ENCODE data around the gene ARHGEF10L.

Gene ARHGEF10L

GRCh38 chr1:17582124-17582774, 42.8 kb downstream of the ARHGEF10L start:
- DNase-seq, result no peak
- Histone ChIP-seq H3K23ac (ENCODE audit: low read length in 2 of 2) (no peak overlapping the region), H2BK15ac (ENCODE audit: low read depth, poor library complexity, severe bottlenecking) (no peak overlapping the region), H2BK120ac (ENCODE audit: low read depth, low read length) (no peak overlapping the region), H3K4ac (ENCODE audit: low read depth in 1 of 2, low read length in 2 of 2) (no peak overlapping the region), H4K91ac (ENCODE audit: low read length) (peak overlapping the region; percentile 34), H3K9ac (ENCODE audit: low read length) (no peak overlapping the region), H3K27me3 (ENCODE audit: control insufficient read depth in 1 of 2, insufficient read depth in 1 of 2, low read length in 2 of 2) (no peaks in the 10 kb centered on the region), H2BK5ac (ENCODE audit: low read depth, low read length, poor library complexity, severe bottlenecking) (no peak overlapping the region), H2BK12ac (ENCODE audit: low read length in 2 of 2) (no peak overlapping the region), H3K4me1 (ENCODE audit: control insufficient read depth, insufficient read depth, low read depth, low read length) (peaks cover 46% of the 10 kb centered on the region), H3K4me3 (ENCODE audit: insufficient read depth in 1 of 2, low read depth in 1 of 2, low read length in 2 of 2) (no peak overlapping the region), H3K4me2 (ENCODE audit: low read length, poor library complexity, severe bottlenecking) (no peak overlapping the region), H4K8ac (ENCODE audit: low read length) (no peak overlapping the region), H3K9me3 (ENCODE audit: control insufficient read depth, low read length) (no peaks in the 10 kb centered on the region), H3K36me3 (ENCODE audit: control insufficient read depth in 1 of 2, insufficient read depth in 2 of 2, low read depth in 1 of 2, low read length in 2 of 2) (peaks cover 2 to 24% of the 10 kb centered on the region in 2 experiments), H3K27ac (ENCODE audit: low read length, poor library complexity, severe bottlenecking) (peak overlapping the region; percentile 48), H2AK5ac (ENCODE audit: low read length, severe bottlenecking) (peak overlapping the region; percentile 28), H3K14ac (ENCODE audit: low read length in 2 of 2) (no peak overlapping the region), H3K18ac (ENCODE audit: low read depth in 1 of 2, low read length in 2 of 2) (no peak overlapping the region), H2AFZ (ENCODE audit: low read depth, low read length) (no peak overlapping the region), H3K79me1 (replicated peaks; ENCODE audit: low read length, poor library complexity, severe bottlenecking) (peaks cover 5% of the 10 kb centered on the region)
- WGBS, result 62% methylated on average over 8 of the region's 11 CpGs

- no peak overlapping the region for H3K4me2 ChIP-seq (ENCODE audit: low read length, poor library complexity, severe bottlenecking)
- H2BK15ac ChIP-seq (ENCODE audit: low read depth, poor library complexity, severe bottlenecking), result no peak overlapping the region
- no peak overlapping the region for H3K14ac ChIP-seq (ENCODE audit: low read length in 2 of 2)
- H3K4me3 ChIP-seq (ENCODE audit: insufficient read depth in 1 of 2, low read depth in 1 of 2, low read length in 2 of 2), result no peak overlapping the region
- 97% methylated on average over 7 of the region's 10 CpGs for WGBS
- H3K79me1 ChIP-seq (replicated peaks; ENCODE audit: low read length, poor library complexity, severe bottlenecking), result peaks cover 9% of the 10 kb centered on the region
- H3K18ac ChIP-seq (ENCODE audit: low read depth in 1 of 2, low read length in 2 of 2), result peak overlapping the region in 1 of 2 experiments; percentile 18
- no peak overlapping the region for H2BK5ac ChIP-seq (ENCODE audit: low read depth, low read length, poor library complexity, severe bottlenecking)
- H3K4me1 ChIP-seq (ENCODE audit: control insufficient read depth, insufficient read depth, low read depth, low read length), result peaks cover 66% of the 10 kb centered on the region
- no peak overlapping the region for H4K91ac ChIP-seq (ENCODE audit: low read length)
- H2AFZ ChIP-seq (ENCODE audit: low read depth, low read length), result no peak overlapping the region
- H3K4ac ChIP-seq (ENCODE audit: low read depth in 1 of 2, low read length in 2 of 2), result no peak overlapping the region
- H2BK120ac ChIP-seq (ENCODE audit: low read depth, low read length), result no peak overlapping the region
- no peaks in the 10 kb centered on the region for H3K9me3 ChIP-seq (ENCODE audit: control insufficient read depth, low read length)
- no peak overlapping the region for H3K23ac ChIP-seq (ENCODE audit: low read length in 2 of 2)
- no peak for DNase-seq
- no peak overlapping the region for H4K8ac ChIP-seq (ENCODE audit: low read length)
- H2BK12ac ChIP-seq (ENCODE audit: low read length in 2 of 2), result no peak overlapping the region
- no peak overlapping the region for H2AK5ac ChIP-seq (ENCODE audit: low read length, severe bottlenecking)
- H3K36me3 ChIP-seq (ENCODE audit: control insufficient read depth in 1 of 2, insufficient read depth in 2 of 2, low read depth in 1 of 2, low read length in 2 of 2), result peaks cover 6 to 28% of the 10 kb centered on the region in 2 experiments
- H3K27ac ChIP-seq (ENCODE audit: low read length, poor library complexity, severe bottlenecking), result no peak overlapping the region
- H3K9ac ChIP-seq (ENCODE audit: low read length), result no peak overlapping the region
- H3K27me3 ChIP-seq (ENCODE audit: control insufficient read depth in 1 of 2, insufficient read depth in 1 of 2, low read length in 2 of 2), result no peaks in the 10 kb centered on the region
Observed at GRCh38 chr1:17584539-17584938, 45.0 kb downstream of the ARHGEF10L start.

- H3K9ac ChIP-seq (ENCODE audit: low read length), result peak overlapping the region; percentile 59
Observed at GRCh38 chr1:17585266-17585987, 45.9 kb downstream of the ARHGEF10L start.

More at GRCh38 chr1:17585266-17585987, 45.9 kb downstream of the ARHGEF10L start:
- Histone ChIP-seq H2AK5ac (ENCODE audit: low read length, severe bottlenecking) (peak overlapping the region; percentile 55), H2BK5ac (ENCODE audit: low read depth, low read length, poor library complexity, severe bottlenecking) (no peak overlapping the region), H4K8ac (ENCODE audit: low read length) (no peak overlapping the region), H2BK12ac (ENCODE audit: low read length in 2 of 2) (peak overlapping the region; percentile 25 to 42), H3K23ac (ENCODE audit: low read length in 2 of 2) (no peak overlapping the region), H3K27ac (ENCODE audit: low read length, poor library complexity, severe bottlenecking) (no peak overlapping the region), H3K79me1 (replicated peaks; ENCODE audit: low read length, poor library complexity, severe bottlenecking) (peaks cover 13% of the 10 kb centered on the region), H2BK120ac (ENCODE audit: low read depth, low read length) (no peak overlapping the region), H3K4me1 (ENCODE audit: control insufficient read depth, insufficient read depth, low read depth, low read length) (peaks cover 63% of the 10 kb centered on the region), H3K4me3 (ENCODE audit: insufficient read depth in 1 of 2, low read depth in 1 of 2, low read length in 2 of 2) (no peak overlapping the region), H3K4ac (ENCODE audit: low read depth in 1 of 2, low read length in 2 of 2) (peak overlapping the region in 1 of 2 experiments; percentile 26), H2AFZ (ENCODE audit: low read depth, low read length) (no peak overlapping the region), H4K91ac (ENCODE audit: low read length) (no peak overlapping the region), H3K18ac (ENCODE audit: low read depth in 1 of 2, low read length in 2 of 2) (peak overlapping the region in 1 of 2 experiments; percentile 16), H3K36me3 (ENCODE audit: control insufficient read depth in 1 of 2, insufficient read depth in 2 of 2, low read depth in 1 of 2, low read length in 2 of 2) (peaks cover 14 to 31% of the 10 kb centered on the region in 2 experiments), H2BK15ac (ENCODE audit: low read depth, poor library complexity, severe bottlenecking) (no peak overlapping the region), H3K4me2 (ENCODE audit: low read length, poor library complexity, severe bottlenecking) (no peak overlapping the region), H3K27me3 (ENCODE audit: control insufficient read depth in 1 of 2, insufficient read depth in 1 of 2, low read length in 2 of 2) (no peaks in the 10 kb centered on the region), H3K9me3 (ENCODE audit: control insufficient read depth, low read length) (no peaks in the 10 kb centered on the region), H3K14ac (ENCODE audit: low read length in 2 of 2) (no peak overlapping the region)
- 90% methylated on average over 7 of the region's 9 CpGs for WGBS
- no peak for DNase-seq
